Keratinocyte (primary cell): ENCODE results near the gene MAP3K9.

Experiments used
- EZH2 ChIP-seq: IDR thresholded peaks from one replicate; pipeline ENCODE4 v1.6.1; 2012; ENCODE audit warnings: inconsistent platforms, mild to moderate bottlenecking, low read length, moderate library complexity
- TF ChIP-seq, protein P1 (sequence below), 3 experiments: IDR thresholded peaks in 1 of 3; conservative IDR thresholded peaks in 1 of 3; optimal IDR thresholded peaks in 1 of 3; 2 replicates in 2 of 3; 3 replicates in 1 of 3; pipeline versions ENCODE3 to v1.5.1; 2011; ENCODE audit warnings: low read length in 3 of 3, mild to moderate bottlenecking in 3 of 3, moderate library complexity in 2 of 3, control low read depth in 1 of 3, inconsistent platforms in 1 of 3; ENCODE audit not compliant: insufficient read depth in 2 of 3; ENCODE audit errors: extremely low read depth in 1 of 3

DNA sequence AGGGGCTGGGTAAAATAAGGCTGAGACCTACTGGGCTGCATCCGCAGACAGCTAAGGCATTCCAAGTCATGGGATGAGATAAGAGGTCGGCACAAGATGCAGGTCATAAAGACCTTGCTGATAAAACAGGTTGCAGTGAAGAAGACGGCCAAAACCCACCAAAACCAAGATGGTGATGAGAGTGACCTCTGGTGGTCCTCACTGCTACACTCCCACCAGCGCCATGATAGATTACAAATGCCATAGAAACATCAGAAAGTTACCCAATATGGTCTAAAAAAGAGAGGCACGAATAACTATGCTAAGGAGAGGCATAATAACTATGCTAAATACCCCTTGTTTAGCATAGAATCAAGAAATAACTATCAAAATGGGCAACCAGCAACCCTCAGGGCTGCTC, 46.2 kb upstream of the MAP3K9 start:
- TF ChIP-seq, protein P1, sequence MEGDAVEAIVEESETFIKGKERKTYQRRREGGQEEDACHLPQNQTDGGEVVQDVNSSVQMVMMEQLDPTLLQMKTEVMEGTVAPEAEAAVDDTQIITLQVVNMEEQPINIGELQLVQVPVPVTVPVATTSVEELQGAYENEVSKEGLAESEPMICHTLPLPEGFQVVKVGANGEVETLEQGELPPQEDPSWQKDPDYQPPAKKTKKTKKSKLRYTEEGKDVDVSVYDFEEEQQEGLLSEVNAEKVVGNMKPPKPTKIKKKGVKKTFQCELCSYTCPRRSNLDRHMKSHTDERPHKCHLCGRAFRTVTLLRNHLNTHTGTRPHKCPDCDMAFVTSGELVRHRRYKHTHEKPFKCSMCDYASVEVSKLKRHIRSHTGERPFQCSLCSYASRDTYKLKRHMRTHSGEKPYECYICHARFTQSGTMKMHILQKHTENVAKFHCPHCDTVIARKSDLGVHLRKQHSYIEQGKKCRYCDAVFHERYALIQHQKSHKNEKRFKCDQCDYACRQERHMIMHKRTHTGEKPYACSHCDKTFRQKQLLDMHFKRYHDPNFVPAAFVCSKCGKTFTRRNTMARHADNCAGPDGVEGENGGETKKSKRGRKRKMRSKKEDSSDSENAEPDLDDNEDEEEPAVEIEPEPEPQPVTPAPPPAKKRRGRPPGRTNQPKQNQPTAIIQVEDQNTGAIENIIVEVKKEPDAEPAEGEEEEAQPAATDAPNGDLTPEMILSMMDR (optimal IDR thresholded peaks at IDR 0.05 in 1 of 3, IDR thresholded peaks at IDR 0.05 in 1 of 3, conservative IDR thresholded peaks at IDR 0.05 in 1 of 3; ENCODE audit: extremely low read depth in 1 of 3, insufficient read depth in 2 of 3, low read length in 3 of 3): no peak
- no peak for TF ChIP-seq EZH2
